ENCODE results near the gene DPP3.

DNA sequence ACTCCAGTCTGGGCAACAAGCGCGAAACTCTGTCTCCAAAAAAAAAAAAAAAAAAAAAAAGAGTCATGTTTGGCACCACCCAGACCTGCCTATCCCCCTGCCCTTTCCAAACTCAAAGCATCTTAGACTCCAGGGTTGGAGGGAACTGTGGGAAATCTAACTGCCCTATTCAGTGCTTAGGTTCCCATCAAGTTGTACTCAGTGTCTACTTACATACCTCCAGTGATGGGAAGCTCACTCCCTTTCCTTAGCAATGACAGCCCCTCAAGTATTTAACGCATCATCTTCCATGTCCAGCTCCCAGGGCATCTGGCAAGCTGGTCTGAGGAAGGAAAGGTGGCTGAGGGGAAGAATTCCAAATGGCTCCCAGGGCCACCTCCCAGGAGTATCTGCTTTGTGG, 69.5 kb downstream of the DPP3 start:
- TF ChIP-seq EZH2phosphoT487 (IDR thresholded peaks at IDR 0.05; ENCODE audit: borderline replicate concordance, low read depth, low read length), result no peak
- TF ChIP-seq, protein P1, sequence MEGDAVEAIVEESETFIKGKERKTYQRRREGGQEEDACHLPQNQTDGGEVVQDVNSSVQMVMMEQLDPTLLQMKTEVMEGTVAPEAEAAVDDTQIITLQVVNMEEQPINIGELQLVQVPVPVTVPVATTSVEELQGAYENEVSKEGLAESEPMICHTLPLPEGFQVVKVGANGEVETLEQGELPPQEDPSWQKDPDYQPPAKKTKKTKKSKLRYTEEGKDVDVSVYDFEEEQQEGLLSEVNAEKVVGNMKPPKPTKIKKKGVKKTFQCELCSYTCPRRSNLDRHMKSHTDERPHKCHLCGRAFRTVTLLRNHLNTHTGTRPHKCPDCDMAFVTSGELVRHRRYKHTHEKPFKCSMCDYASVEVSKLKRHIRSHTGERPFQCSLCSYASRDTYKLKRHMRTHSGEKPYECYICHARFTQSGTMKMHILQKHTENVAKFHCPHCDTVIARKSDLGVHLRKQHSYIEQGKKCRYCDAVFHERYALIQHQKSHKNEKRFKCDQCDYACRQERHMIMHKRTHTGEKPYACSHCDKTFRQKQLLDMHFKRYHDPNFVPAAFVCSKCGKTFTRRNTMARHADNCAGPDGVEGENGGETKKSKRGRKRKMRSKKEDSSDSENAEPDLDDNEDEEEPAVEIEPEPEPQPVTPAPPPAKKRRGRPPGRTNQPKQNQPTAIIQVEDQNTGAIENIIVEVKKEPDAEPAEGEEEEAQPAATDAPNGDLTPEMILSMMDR (conservative IDR thresholded peaks at IDR 0.05; ENCODE audit: low read length), result no peak
